ENCODE results near the gene KCTD11. TPM values are rescaled to one million over a fixed set of nuclear protein-coding genes. Genes with fewer than 3 reads are reported as not detected.
"Not testable (repeated sequence)": the region's sequence is repeated elsewhere in the genome, so short reads cannot be mapped to it uniquely, and the experiment has no call there.

KCTD11 gene
- total RNA-seq, 4 donors from 2014 or later = 30.3 to 65.4 (median 42.8) TPM

DNA sequence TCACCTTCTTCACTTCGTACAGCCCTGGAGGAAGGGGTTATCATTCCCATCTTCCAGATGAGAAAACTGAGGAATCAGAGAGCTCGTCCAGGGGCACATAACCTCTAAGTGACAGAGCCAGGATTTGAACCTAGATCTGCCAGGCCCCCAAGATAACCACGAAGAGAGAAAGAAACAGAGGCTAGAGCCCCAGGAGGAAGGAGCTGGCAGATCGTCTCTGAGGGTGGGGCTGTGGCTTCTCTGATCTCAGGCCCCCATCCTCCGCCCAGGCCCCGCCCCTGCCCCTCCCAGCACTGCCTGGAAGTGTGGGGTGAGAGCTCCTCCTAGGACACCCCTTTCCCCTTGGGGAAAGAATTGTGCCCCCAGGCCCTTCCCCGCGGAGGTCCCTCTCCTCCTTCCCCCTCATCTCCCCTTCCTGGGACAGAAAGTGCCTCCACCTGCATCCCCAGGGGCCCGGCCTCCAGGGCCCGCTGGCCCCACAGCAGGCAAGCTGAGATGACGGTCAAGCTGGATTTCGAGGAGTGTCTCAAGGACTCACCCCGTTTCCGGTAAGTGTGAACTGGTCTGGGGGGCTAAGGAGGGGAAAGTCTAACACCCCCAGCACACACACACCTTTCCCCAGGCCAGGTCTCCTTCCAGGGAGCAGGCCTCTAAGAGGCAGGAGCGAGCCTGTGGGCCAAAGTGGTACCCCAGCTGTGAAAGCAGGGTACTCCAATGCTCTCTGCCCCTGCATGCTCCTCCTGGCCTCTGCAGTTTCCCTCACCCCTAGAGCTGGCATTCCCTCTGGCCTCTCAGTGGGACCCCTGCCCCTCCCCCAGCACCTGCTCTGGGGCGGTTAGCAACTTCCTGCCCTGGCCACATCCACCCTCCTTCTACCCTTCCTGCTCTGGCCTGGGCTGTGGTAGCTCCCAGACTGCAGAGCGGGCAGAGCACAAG is 15.5 kb upstream of the KCTD11 start, which contains the start of gene ACAP1:
ACAP1 (plus strand) TSS at position 290 of the 936 bp plus-strand sequence; CDS start at position 496, 206 bp downstream.
- WGBS, 2 donors = 39 to 44% methylated on average over 16 to 17 of the region's 17 CpGs
- intact Hi-C loops (cut with DNase I; ENCODE audit: low total_unique reads) = no loop called here
- H3K4me3 ChIP-seq (ENCODE audit: low read depth, poor library complexity, severe bottlenecking) = no peak within 1 kb of the TSS
- DNase-seq (ENCODE audit: low spot score in 2 of 2) = no peak
- TF ChIP-seq, protein P1, sequence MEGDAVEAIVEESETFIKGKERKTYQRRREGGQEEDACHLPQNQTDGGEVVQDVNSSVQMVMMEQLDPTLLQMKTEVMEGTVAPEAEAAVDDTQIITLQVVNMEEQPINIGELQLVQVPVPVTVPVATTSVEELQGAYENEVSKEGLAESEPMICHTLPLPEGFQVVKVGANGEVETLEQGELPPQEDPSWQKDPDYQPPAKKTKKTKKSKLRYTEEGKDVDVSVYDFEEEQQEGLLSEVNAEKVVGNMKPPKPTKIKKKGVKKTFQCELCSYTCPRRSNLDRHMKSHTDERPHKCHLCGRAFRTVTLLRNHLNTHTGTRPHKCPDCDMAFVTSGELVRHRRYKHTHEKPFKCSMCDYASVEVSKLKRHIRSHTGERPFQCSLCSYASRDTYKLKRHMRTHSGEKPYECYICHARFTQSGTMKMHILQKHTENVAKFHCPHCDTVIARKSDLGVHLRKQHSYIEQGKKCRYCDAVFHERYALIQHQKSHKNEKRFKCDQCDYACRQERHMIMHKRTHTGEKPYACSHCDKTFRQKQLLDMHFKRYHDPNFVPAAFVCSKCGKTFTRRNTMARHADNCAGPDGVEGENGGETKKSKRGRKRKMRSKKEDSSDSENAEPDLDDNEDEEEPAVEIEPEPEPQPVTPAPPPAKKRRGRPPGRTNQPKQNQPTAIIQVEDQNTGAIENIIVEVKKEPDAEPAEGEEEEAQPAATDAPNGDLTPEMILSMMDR (IDR thresholded peaks at IDR 0.05) = no peak

DNA sequence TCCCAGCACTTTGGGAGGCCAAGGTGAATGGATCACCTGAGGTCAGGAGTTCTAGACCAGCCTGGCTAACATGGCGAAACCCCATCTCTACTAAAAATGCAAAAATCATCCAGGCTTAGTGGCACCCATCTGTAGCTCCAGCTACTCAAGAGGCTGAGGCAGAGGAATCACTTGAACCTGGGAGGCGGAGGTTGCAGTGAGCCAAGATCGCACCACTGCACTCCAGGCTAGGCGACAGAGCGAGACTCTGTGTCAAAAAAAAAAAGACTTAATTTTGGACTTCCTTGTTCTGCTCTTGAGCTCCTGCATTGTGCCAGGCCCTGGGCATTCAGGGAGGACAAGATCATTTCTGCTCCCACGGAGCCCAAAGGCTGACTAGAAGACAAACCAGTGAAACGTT is 14.4 kb upstream of the KCTD11 start:
- WGBS, 2 donors = 71 to 76% methylated on average over 7 of the region's 7 CpGs
- DNase-seq (ENCODE audit: low spot score in 2 of 2); H3K4me3 ChIP-seq (ENCODE audit: low read depth, poor library complexity, severe bottlenecking); intact Hi-C loops (cut with DNase I; ENCODE audit: low total_unique reads): not testable (repeated sequence)

DNA sequence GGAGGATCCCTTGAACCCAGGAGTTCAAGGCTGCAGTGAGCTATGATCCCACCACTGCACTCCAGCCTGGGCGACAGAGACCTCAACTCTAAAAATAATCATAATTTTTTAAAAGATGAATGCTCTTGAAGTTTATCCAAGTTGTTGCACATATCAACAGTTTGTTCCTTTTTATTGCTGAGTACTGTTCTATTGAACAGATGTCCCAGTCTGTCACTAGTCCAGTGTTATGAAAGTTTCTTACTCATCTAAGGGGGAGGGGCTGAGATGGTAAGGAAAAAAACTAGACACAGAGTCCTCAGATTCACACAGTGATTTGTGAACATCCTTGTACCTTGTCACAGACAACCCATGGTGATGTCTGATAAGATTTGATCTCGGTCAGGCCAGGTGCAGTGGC is 11.8 kb upstream of the KCTD11 start:
- 72 to 73% methylated on average over 2 of the region's 2 CpGs for WGBS, 2 donors

DNA sequence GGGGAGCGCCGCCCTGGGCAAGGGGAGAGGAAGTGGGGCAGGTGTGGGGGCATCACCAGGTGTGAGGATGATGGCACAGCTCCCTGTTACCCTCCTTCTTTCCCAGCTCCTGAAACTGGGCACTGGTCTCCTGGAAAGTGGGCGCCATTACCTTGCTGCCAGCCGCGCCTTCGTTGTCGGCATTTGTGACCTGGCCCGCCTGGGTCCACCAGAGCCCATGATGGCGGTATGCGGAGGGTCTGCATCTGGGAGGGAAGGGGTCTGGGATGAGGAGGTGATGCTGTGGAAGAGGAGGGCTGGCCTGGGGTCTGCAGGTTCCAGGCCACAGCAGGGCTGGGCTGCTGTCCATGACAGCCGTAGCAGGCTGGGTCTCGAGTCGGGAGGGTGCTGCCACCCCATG is 10.1 kb upstream of the KCTD11 start:
- 86 to 93% methylated on average over 9 to 13 of the region's 13 CpGs for WGBS, 2 donors
- intact Hi-C loops (cut with DNase I; ENCODE audit: low total_unique reads) = loop anchor here (2.0 kb wide), 1 partner anchor 61 kb away; the partner anchor contains the start of gene SLC2A4
- DNase-seq (ENCODE audit: low spot score in 2 of 2) = no peak
- TF ChIP-seq, protein P1 (IDR thresholded peaks at IDR 0.05) = no peak
- no peak for TF ChIP-seq POLR2A (IDR thresholded peaks at IDR 0.05)
- H3K4me3 ChIP-seq (ENCODE audit: low read depth, poor library complexity, severe bottlenecking) = no peak overlapping the region

More for the DNA sequence above, 11.8 kb upstream of the KCTD11 start:
- TF ChIP-seq, protein P1 (IDR thresholded peaks at IDR 0.05) = no peak
- no peak for TF ChIP-seq POLR2A (IDR thresholded peaks at IDR 0.05)
- DNase-seq (ENCODE audit: low spot score in 2 of 2) = no peak
- no peak overlapping the region for H3K4me3 ChIP-seq (ENCODE audit: low read depth, poor library complexity, severe bottlenecking)
- intact Hi-C loops (cut with DNase I; ENCODE audit: low total_unique reads) = no loop called here

DNA sequence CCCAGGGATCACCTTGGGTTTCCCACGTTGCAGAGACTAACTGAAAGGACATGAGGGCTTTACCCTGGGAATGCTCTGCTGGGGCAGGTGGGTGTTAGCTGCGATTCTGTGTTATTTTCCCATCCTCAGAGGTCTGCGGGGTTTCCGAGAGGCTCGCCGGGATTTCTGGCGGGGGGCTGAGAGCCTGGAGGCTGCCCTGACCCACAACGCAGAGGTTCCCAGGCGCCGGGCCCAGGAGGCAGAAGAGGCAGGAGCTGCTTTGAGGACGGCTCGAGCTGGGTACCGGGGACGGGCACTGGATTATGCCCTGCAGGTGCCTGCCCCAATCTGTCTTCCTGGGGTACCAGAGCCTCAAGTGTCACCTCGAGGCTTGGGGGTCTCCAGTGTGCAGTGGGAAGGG is 8.7 kb upstream of the KCTD11 start:
- no peak for DNase-seq (ENCODE audit: low spot score in 2 of 2)
- intact Hi-C loops (cut with DNase I; ENCODE audit: low total_unique reads) = loop anchor here (2.0 kb wide), 1 partner anchor 62 kb away; the partner anchor contains the start of gene SLC2A4
- H3K4me3 ChIP-seq (ENCODE audit: low read depth, poor library complexity, severe bottlenecking) = no peak overlapping the region
- TF ChIP-seq, protein P1 (IDR thresholded peaks at IDR 0.05) = no peak
- no peak for TF ChIP-seq POLR2A (IDR thresholded peaks at IDR 0.05)
- WGBS, 2 donors = 60 to 66% methylated on average over 9 to 14 of the region's 15 CpGs

DNA sequence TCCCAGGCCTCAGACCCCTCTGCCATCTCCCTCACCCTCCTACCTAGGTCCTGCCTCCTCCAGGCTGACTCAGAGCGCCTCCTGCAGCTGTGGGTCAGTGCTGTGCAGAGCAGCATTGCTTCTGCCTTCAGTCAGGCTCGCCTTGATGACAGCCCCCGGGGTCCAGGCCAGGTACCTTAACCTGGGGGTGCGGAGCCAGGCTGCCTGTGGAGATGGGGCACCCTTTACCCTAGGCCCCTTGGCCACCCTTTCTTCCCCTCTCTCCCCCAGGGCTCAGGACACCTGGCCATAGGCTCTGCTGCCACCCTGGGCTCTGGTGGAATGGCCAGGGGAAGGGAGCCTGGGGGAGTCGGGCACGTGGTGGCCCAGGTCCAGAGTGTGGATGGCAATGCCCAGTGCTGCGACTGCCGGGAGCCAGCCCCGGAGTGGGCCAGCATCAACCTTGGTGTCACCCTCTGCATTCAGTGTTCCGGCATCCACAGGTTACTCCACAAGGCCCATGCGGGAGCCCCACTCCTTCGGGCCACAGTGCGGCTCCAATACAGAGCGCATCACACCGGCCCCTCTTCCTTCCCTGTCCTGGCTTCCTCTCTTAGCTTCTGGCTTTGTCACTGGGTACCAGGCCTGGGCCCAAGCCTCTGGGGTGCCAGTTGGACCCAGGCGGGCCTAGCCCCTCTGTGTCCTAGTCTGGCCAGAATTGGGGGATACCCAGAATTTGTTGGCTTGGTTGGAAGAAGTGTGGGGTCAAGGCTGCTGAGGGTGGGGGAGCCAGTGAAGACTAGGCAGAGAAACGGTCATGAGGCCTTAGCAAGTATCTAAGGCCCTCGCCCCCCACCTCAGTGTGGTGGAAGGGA is 5.0 kb upstream of the KCTD11 start:
- no peak for DNase-seq (ENCODE audit: low spot score in 2 of 2)
- TF ChIP-seq, protein P1 (IDR thresholded peaks at IDR 0.05) = no peak
- TF ChIP-seq POLR2A (IDR thresholded peaks at IDR 0.05) = no peak
- H3K4me3 ChIP-seq (ENCODE audit: low read depth, poor library complexity, severe bottlenecking) = no peak overlapping the region
- 68 to 74% methylated on average over 18 of the region's 18 CpGs for WGBS, 2 donors
- intact Hi-C loops (cut with DNase I; ENCODE audit: low total_unique reads) = no loop called here

Data from lower leg skin (tissue), 4 donors.